SKM-1 (cell line): Measurements from ENCODE around the gene ATG2A.
"Not testable (repeated sequence)": the region's sequence is repeated elsewhere in the genome, so short reads cannot be mapped to it uniquely, and the experiment has no call there.

Experiments used
- DNase-seq: peaks from one replicate; lab custom pipeline; 2025; ENCODE audit not compliant: unreplicated experiment; lab: John Stamatoyannopoulos, UW

The ATG2A gene

DNA sequence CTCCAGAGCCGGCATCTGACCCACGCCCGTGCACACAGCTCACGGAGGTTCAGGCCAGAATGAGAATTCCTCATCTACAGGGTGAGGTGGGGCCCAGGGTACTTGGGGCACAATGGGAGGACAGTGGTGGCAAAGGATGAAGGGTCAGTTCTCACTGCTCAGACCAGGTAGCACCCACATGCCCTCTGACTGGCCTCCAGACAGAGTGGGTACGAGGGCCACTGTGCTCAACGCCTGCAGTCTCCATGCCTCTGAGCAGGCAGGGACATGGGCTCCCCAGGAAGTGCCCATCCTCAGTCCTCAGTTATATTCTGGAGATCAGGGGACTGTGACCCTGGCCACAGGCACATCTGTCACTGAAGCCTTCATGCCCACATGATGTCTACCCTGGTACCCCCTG, 59.5 kb downstream of the ATG2A start:
- no peak for DNase-seq

DNA sequence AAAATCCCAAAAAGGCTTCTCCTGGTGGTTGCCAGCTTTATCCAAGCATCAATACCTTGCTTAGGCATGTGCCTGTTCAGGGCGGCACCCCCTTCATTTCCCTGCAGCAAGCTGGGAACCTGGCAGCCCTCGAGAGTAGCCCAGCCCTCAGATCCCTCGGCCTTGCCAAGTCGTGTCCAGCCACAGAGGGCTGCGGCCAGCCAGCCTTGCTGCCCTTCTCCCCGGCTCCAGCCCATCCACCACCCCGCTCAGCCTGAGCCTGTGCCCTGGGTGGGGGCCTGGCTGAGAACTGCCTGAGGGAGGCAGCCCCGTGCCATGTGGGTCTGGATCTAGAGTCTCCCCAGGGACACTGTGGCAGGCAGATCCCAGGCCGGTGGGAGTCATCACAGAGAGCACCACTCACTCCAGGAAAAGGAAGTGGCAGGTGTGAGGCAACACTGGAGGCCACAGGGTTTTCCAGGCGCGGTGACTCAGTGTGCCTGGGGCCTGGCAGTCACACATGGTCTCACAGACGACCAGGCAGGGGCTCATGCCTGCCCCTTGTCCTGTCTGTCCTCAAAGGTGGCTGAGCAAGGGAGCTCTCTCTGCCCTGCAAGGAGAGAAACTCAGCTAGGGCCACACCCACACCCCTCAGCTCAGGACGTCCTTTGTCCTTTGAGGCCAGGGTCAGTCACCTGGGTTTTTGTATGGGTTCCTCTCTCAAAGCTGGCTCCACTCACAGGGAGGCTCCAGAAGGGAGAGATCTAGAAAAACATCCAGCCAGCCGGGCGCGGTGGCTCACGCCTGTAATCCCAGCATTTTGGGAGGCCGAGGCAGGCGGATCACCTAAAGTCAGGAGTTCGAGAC, 60.4 kb downstream of the ATG2A start:
- peak; percentile 82 for DNase-seq

DNA sequence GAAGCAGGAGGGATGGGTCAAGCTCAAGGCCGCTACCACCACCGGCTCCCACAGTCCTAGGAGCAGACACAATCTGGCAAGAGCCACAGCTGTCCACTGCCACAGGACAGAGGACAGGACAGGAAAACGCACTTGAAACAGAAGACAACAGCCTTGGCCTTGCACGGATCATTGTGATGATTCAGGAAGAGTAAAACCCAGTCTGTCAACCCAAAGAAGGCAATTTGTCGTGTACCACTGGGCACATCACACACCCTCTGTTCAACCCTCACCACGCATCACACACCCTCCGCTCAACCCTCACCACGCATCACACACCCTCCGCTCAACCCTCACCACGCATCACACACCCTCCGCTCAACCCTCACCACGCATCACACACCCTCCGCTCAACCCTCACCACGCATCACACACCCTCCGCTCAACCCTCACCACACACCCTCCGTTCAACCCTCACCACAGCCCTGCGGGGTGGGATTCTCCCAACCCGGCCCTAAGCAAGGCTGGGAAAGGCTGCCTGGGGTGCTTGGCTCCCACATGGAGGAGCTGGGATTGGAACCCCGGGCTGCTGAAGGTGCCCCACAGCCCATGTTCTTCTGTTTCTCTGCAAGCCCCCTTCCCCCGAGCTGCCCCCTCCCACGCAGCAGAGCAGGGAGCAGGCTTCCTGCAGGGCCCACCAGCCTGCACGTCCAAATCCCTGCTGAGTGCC, 61.3 kb downstream of the ATG2A start:
- no peak for DNase-seq

DNA sequence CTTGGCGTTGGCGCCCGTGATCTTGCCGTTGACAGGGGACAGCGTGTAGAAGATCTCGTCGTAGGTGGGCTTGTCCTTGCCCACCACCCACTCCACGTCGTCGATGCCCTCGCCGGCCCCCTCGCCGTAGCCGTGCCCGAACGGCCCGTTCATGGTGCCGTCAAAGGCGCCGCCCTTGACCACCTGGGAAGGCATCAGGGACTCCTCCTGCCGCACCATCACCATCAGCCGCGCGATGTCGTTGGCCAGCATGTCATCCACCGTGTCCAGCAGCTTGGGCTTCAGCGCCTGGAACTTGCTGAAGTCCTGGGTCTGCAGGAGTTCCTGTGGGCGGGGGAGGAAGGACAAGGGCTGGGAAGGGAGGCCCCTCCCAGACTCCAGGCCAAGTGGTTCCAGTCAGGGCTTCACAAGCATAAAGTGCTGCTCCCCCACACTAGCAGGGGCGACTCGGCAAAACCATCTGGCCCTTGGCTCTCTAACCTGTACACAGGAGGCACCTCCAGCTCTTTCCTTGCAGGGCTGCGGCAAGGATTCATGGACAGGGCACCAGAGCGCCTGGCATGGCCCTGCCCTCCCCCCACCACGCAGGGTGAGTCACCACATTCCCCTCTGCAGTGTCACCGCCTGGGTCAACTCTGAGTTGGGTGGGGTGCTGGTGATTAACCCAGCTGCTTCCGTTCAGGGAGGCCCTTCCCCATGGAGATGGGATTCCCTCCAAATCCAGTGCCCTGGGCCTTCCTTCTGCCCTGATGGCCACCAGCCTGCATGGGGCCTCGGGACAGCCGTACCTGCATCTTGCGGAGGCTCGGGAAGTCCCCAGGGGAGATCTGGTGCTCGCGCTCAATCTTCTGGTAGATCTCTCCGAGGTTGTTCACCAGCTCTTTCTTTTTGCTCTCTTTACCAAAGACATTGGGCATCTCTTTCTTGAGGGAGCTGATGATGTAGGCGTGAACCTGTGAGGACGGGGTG, 62.2 kb downstream of the ATG2A start:
- no peak for DNase-seq

DNA sequence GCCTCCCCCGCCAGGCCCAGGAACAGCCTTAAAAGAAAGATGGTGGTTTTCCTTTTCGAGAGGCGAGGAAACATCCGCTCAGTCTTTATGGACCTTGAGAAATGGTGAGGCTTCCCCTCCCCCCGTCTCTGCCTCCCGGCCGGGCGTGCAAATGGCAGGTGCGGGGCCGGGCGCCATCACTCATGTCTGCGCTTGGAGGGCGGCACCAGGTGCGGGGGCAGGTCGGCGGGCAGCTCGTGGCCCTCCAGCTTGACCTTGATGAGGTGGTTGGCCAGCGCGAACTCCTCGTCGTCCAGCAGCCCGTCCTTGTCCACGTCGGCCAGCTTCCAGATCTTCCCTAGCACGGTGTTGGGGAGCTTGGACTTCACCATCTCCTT, 62.9 kb downstream of the ATG2A start:
- DNase-seq = no peak

DNA sequence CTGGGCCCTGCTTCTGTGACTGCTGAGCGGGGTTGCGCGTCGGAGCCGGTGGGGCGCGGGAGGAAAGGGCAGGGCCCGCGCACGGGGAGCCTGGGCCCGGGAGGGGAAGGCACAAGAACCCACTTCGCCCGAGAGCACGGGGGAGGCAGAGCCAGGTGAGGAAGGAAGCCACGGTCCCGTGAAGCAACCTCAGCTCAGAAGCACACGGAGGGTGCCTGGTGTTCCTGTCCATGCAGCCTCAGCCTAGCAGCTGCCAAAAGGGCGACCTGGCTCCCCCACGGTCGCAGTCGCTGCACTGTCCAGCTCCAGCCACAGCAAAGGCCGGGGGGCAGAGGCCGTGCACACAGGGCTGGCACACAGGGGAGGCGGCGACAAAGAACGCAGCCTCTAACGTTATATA, 63.3 kb downstream of the ATG2A start:
- no peak for DNase-seq

DNA sequence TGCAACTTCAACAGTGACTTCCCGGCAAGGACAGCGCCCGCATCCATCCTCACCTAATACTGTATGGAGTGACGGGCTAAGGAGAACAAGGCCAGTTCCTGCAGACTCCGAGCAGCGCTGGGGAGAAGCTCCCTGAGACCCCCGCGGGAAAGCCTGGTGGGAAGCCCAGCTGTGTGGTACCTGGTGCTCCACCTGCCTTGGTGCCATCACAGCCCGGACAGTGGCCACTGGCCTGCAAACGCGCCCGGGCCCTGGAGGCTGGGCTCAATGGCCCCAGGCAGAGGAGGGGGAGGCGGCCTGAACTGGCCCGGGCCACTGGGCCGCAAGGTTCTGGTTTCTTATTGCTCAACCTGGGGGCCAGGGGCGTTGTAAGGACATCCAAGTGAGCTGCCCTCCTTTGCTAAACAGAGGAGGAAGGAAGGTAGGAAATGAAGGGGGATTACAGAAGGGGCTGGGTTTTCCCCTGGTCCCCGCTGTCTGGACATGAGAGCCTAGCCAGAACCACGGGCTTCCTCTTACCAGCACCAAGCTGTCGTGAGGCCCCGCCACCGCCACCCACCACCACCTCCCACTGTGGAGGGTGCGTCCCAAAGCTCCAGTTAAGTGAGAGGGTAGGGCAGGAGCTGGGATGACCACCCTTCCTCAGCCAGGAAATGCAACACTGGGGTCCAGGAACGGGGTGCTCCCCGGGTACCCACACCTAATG, 64.1 kb downstream of the ATG2A start:
- no peak for DNase-seq

DNA sequence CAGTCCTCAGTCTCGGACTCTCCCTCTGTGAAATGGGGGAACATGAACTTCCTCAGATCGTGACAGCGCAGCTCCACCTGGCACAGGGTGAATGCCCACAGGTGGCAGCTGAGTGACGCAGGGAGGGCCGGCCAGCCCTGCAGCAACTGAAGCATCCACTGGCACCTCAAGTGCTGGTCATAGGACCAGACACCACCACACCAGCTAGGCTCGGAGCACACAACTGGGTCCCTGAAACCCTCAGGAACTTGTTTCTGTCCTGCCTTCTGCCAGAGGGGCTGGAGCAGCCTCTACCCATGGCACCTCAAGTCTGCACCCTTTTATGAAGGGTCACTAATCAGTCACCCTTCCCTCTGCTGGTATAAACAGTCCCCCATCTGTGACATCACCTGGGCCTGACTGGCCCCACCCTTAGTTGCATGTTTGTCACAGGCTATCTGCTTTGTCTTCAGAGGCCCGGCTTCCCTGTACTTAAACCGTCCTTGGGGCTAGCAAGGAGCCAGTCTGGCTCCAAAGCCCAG, 65.1 kb downstream of the ATG2A start:
- no peak for DNase-seq

DNA sequence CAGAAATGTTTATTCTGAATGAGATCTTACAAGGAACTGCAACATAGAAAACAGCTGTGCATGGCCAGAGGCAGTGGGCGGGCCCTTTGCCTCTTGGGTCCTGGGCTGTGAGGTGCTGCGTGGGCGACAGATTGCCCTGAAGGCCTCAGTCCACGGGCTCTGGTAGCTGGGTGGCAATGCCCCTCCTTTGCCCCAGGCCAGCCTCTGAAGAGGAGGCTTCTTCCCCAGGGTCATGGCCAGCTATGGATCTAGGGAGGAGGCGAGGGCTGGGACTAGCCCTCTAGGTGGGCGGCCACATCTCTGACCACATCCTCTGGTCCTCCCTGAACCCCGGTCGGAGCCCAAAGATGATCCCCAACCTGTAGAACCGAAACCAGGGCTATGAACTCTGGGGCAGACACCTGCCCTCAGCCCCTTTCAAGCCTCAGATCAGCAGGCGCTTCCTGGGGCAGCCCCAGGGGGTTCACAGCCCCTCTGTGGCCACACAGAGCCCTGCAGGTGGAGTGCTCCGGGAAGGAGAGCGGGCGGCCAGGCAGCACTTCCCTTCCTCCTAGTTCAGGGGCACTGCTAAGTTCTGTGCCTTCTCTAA, 65.9 kb downstream of the ATG2A start:
- DNase-seq = no peak

DNA sequence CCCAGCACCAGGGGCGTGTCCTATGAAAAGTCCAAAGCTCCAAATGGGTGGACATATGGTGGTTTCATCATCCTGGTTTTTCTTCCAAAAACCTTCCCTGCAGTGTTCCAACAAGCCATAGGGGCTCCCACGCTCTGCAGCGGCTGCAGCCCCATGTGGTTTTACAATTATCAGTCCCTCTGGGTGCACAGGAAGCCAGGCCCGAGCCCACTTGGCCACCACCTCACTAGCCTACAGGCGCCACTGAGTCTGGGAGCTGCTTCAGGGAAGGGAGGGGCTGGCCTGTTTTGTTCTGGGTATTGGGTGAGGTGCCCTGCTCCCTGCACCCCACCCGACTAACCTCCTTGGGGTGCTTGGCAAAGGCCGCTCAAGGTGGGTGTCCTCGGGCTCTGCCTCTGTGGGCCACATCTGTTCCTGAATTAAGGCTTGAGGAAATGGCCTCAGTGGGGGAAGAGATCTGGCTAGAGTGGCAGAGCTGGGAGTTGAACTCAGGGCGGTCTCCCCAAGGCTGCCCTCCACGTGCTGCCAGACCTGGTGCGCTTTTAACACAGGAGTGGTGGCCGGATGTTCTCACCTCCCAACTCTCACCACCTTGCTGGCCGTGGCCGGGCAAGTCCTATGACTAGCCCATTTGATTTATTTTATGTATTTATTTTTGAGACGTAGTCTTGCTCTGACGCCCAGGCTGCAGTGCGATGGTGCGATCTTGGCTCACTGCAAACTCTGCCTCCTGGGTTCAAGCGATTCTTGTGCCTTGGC, 67.2 kb downstream of the ATG2A start:
- no peak for DNase-seq

DNA sequence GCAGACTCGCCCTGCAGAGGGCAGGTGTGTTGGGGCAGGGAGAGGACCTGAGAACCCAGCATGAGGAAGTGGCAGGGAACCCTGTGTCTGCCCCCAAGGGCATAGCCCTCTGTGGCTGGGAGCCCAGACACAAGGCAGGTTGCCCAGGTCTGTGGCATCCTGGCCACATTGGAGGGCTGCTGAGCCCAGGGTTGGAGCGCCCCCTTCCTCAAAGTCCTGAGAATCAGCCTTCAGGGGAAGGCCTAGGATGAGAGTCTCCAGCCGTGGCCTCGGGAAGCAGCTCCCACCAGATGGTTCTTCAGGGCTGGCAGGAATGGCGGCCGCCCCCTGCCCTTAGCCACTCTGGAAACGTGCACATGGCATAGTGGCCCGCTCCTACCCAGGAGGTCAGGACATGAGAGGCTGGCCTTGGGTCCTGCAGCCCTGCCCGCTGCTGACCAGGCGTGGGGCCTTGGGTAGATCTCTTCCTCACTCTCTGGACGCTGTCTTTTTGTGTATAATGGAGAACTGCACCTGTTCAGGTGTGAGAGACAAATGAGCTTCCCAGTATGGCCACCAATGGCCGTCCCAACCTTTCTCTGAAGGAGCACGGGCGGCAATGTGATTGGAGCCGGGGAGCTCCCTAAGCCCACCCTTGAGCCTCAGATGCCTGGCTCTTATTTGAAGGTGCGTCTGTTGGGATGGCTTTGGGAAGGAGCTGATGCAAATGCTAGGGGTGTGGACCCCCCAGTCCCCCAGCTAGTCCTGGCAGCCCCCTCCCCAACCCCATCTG, 68.0 kb downstream of the ATG2A start:
- no peak for DNase-seq

DNA sequence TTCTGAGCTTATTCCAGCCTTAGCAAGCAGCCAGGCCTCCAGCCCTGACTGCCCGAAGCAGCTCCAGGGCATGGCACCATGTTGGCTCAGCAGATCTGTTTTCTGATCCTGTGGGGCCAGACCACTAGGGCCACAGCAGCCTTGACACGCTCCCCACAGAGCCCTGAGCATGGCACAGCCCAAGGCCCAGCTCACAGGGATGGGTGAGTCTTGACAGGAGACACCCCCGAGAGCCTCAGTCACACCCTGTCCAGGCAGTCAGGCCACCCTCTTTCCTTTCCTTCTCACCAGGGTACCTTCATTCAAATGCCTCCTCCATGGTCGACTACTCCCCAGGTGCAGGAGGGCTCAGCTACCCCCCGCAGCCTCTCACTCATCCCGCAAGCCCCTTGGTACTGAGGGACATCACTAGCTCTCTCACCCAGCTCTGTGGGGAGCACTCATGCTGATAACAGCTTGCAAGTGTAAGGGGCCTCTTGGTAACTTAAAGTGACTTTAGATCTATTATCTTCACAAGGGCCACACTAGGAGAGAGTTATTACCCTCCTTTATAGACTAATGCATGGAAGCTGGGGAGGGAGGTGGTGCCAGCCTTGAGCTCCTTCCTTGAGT, 68.7 kb downstream of the ATG2A start:
- no peak for DNase-seq

DNA sequence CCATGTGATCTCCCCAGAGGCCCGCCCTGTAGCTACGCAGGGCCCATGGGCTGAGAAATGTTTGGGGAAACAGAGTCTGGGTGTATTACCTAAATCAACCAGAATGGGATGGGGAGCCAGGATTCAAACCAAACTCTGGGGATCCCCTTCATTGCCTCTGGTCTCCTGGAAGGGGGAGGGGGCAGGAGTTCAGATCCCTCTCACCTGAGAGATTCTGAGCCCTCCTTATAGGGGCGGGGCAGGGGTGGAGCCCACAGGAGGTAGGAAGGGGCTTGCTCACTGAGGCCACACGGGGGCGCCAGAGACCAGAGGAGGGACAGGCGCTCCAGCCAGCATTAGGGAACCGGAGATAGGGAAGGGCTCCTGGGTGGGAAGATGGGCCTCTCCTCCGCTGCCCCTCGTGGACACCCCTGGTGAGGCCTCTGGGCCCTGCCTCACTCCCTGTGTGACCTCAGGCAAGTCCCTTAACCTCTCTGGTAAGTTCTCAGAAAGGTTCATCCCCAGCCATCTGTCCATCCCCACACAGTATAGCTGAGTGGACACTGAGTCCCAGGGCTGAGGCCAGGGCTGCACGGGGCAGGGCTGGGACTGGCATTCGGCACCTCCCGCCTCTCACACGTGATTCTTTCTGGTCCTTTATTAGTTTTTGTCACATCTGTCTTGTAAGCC, 69.9 kb downstream of the ATG2A start:
- DNase-seq = peak; percentile 88

DNA sequence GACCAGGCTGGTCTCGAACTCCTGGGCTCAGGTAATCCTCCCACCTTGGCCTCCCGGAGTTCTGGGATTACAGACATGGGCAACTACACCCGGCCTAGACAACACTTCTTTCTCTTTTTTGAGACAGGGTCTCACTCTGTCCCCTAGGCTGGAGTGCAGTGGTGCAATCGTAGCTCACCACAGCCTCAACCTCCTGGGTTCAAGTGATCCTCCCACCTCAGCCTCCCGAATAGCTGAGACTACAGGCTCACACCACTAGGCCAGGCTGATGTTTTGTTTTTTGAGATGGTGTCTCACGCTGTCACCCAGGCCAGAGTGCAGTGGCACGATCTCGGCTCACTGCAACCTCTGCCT, 71.3 kb downstream of the ATG2A start:
- DNase-seq = not testable (repeated sequence)

DNA sequence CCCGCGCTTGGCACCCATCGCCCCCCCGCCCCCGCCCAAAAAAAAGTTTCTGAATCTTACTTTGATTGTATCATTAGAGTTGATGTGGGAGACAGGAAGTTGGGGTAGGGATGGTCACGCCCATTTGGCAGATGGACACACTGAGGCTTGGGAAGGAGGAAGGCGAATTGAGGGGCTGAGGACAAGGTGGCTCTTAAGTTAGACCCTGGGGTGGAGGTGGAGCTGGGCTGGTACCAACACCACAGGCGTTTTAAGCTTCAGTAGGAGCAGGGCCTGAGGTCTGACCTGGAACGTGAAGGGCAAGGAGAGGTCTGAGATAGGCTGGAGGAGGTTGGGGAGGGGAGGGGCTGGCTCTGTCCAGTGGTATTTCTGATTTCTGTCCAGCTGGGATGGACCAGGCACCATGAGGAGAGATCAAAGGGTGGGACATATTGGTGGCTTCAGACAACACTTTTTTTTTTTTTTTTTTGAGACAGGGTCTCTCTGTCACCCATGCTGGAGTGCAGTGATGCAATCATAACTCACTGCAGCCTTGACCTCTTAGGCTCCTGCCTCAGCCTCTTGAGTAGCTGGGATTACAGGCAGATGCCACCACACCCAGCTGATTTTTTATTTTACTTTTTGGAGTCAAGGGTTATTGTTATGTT, 71.8 kb downstream of the ATG2A start:
- no peak for DNase-seq
